ENCODE results near the gene CBX5. TPM values are rescaled to one million over a fixed set of nuclear protein-coding genes. Genes with fewer than 3 reads are reported as not detected.
A peak's percentile ranks its signal among the peaks of the same experiment; 100 is the strongest.

The CBX5 gene
- total RNA-seq, 1 donor from 2014 or later = 111 TPM

- H3K27me3 ChIP-seq (ENCODE audit: insufficient read depth, low read length) = peaks cover 2% of the 10 kb centered on the region
- H3K4me2 ChIP-seq (ENCODE audit: low read length) = no peak overlapping the region
- H3K4me1 ChIP-seq (ENCODE audit: insufficient read depth, low read length) = no peaks in the 10 kb centered on the region
- no peak overlapping the region for H3K27ac Mint-ChIP-seq (ENCODE audit: unreplicated experiment)
- H3K9me3 Mint-ChIP-seq (ENCODE audit: unreplicated experiment) = no peaks in the 10 kb centered on the region
- no peak overlapping the region for H3K27ac ChIP-seq (ENCODE audit: low read depth, low read length)
- FAIRE-seq (no peak), DNase-seq (ENCODE audit: low read depth) (no peak)
- no peak overlapping the region for H3K9ac ChIP-seq (ENCODE audit: low read length)
- peaks cover 2% of the 10 kb centered on the region for H3K27me3 Mint-ChIP-seq (ENCODE audit: low read depth, unreplicated experiment)
- H3K36me3 ChIP-seq (ENCODE audit: insufficient read depth, low read length) = no peaks in the 10 kb centered on the region
- H3K79me2 ChIP-seq (ENCODE audit: insufficient read depth, low read length) = no peaks in the 10 kb centered on the region
- no peak overlapping the region for H2AFZ ChIP-seq (ENCODE audit: low read depth, low read length)
- no peaks in the 10 kb centered on the region for H3K4me1 Mint-ChIP-seq (ENCODE audit: low read depth, unreplicated experiment)
- no peak overlapping the region for H3K4me3 ChIP-seq (ENCODE audit: insufficient read depth, low read depth, low read length)
- H4K20me1 ChIP-seq (ENCODE audit: insufficient read depth, low read length) = no peaks in the 10 kb centered on the region
- H3K9me3 ChIP-seq (ENCODE audit: insufficient read depth, low read depth, low read length) = no peaks in the 10 kb centered on the region
- TF ChIP-seq, protein P1, sequence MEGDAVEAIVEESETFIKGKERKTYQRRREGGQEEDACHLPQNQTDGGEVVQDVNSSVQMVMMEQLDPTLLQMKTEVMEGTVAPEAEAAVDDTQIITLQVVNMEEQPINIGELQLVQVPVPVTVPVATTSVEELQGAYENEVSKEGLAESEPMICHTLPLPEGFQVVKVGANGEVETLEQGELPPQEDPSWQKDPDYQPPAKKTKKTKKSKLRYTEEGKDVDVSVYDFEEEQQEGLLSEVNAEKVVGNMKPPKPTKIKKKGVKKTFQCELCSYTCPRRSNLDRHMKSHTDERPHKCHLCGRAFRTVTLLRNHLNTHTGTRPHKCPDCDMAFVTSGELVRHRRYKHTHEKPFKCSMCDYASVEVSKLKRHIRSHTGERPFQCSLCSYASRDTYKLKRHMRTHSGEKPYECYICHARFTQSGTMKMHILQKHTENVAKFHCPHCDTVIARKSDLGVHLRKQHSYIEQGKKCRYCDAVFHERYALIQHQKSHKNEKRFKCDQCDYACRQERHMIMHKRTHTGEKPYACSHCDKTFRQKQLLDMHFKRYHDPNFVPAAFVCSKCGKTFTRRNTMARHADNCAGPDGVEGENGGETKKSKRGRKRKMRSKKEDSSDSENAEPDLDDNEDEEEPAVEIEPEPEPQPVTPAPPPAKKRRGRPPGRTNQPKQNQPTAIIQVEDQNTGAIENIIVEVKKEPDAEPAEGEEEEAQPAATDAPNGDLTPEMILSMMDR (IDR thresholded peaks at IDR 0.05; ENCODE audit: insufficient read depth, low read depth, low read length) = no peak
- TF ChIP-seq EZH2 (IDR thresholded peaks at IDR 0.05; ENCODE audit: insufficient read depth, low read length) = no peak
- H3K4me3 Mint-ChIP-seq (ENCODE audit: unreplicated experiment) = no peak overlapping the region
- no peaks in the 10 kb centered on the region for H3K36me3 Mint-ChIP-seq (ENCODE audit: low read depth, unreplicated experiment)
Observed at GRCh38 chr12:54311051-54311450, 31.1 kb upstream of the CBX5 start.

DNA sequence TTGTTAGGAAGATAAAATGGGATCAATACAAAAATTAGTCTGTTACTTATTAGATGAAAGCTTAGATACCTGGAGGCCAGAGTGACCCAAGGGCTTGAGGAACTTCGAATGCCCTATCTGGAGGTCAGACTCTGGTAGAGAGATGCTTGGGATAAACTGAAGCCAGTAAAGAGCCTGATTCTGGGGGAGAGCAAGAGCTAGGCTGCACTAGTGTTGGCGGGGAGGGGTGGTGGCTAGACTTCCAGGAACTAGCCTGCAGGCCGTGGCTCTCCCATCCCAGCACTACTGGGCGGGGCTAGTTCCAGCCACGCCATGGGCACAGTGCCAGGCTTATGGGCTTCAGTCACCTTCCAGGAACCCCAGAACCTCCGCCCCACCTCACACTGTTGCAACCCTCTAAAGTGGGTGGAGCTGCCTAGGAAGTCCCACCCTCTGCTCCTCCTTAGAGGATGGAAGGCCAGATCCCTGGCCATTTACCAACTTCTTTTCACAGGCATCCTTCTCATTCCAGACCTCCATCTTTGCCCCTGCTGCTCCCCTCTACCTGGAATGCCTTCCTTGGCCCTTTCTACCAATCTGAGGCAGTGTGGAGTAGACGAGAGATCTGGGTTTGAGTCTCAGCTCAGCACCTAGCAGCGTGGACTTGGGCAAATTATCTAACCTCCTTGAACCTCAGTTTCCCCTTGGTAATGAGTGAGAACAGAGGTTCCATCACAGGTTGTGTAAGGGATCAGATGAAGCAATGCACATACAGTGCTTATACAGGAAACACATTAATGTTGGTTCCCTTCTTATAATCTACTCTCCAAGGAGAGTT is 27.2 kb upstream of the CBX5 start:
- H3K4me3 Mint-ChIP-seq (ENCODE audit: unreplicated experiment) = no peak overlapping the region
- Histone ChIP-seq H3K9me3 (ENCODE audit: insufficient read depth, low read depth, low read length) (no peaks in the 10 kb centered on the region), H2AFZ (ENCODE audit: low read depth, low read length) (no peak overlapping the region), H3K27ac (ENCODE audit: low read depth, low read length) (no peak overlapping the region), H3K9ac (ENCODE audit: low read length) (no peak overlapping the region), H3K36me3 (ENCODE audit: insufficient read depth, low read length) (no peaks in the 10 kb centered on the region), H3K79me2 (ENCODE audit: insufficient read depth, low read length) (no peaks in the 10 kb centered on the region), H4K20me1 (ENCODE audit: insufficient read depth, low read length) (no peaks in the 10 kb centered on the region), H3K4me3 (ENCODE audit: insufficient read depth, low read depth, low read length) (no peak overlapping the region), H3K27me3 (ENCODE audit: insufficient read depth, low read length) (peaks cover 18% of the 10 kb centered on the region), H3K4me1 (ENCODE audit: insufficient read depth, low read length) (no peaks in the 10 kb centered on the region), H3K4me2 (ENCODE audit: low read length) (no peak overlapping the region)
- no peak overlapping the region for H3K27ac Mint-ChIP-seq (ENCODE audit: unreplicated experiment)
- H3K27me3 Mint-ChIP-seq (ENCODE audit: low read depth, unreplicated experiment) = peaks cover 11% of the 10 kb centered on the region
- no peaks in the 10 kb centered on the region for H3K9me3 Mint-ChIP-seq (ENCODE audit: unreplicated experiment)
- DNase-seq (ENCODE audit: low read depth) (peak; percentile 23), FAIRE-seq (no peak)
- no peaks in the 10 kb centered on the region for H3K36me3 Mint-ChIP-seq (ENCODE audit: low read depth, unreplicated experiment)
- peaks cover 3% of the 10 kb centered on the region for H3K4me1 Mint-ChIP-seq (ENCODE audit: low read depth, unreplicated experiment)
- TF ChIP-seq, protein P1 (IDR thresholded peaks at IDR 0.05; ENCODE audit: insufficient read depth, low read depth, low read length) = no peak
- no peak for TF ChIP-seq EZH2 (IDR thresholded peaks at IDR 0.05; ENCODE audit: insufficient read depth, low read length)

Measured in astrocyte (in vitro differentiated cells and primary cell).